GM12878 (cell line): ENCODE measurements around the gene PLAC9. TPM values are rescaled to one million over a fixed set of nuclear protein-coding genes. Genes with fewer than 3 reads are reported as not detected.

Experiments
- ATAC-seq: fragments of 200-7000 bp; cut with Tn5 transposase; 3 replicates; pipeline ENCODE4 v1.9.1; 2020; ENCODE audit warnings: mild to moderate bottlenecking, moderate library complexity
- BruUV-seq: library from RNA; stranded (reverse); fragments of 400-500 nt; replicated peaks from 2 replicates; lab custom pipeline; 2021; lab: Mats Ljungman, UMichigan
- CTCF ChIA-PET: fragments of 300-600 bp; sonication (Branson Sonifier 250); formaldehyde crosslinking; extraction: SDS; loops from one replicate; lab custom pipeline; 2021; ENCODE audit warnings: inconsistent platforms; lab: Yijun Ruan, JAX
- POLR2A ChIA-PET: fragments of 350-600 bp; formaldehyde crosslinking; extraction: SDS; loops from one replicate; lab custom pipeline; 2021; ENCODE audit warnings: inconsistent platforms; lab: Charles Lee
- RAD21 ChIA-PET: fragments of 300-600 bp; sonication (Branson Sonifier 250); formaldehyde crosslinking; loops from one replicate; lab custom pipeline; 2023; ENCODE audit warnings: antibody characterized with exemption; ENCODE audit not compliant: unreplicated experiment; lab: Charles Lee
- SMC1A ChIA-PET: fragments of 300-600 bp; sonication (Branson Sonifier 250); formaldehyde crosslinking; loops from one replicate; lab custom pipeline; 2023; ENCODE audit not compliant: unreplicated experiment, uncharacterized antibody; lab: Charles Lee
- DNase-seq: peaks from one replicate; pipeline ENCODE4 v3.0.0-alpha.2; 2011; ENCODE audit warnings: low read depth, low spot score
- FAIRE-seq: peaks from 3 replicates; lab custom pipeline; 2011; peaks lifted over from hg19 to GRCh38; lab: Jason Lieb, UNC
- H2AFZ ChIP-seq: 2 replicates; pipeline ENCODE4 v1.6.0; 2011; ENCODE audit warnings: low read depth, low read length, control low read depth; ENCODE audit not compliant: control insufficient read depth
- H3K27ac ChIP-seq: 2 replicates; pipeline ENCODE4 v1.5.1; 2011; ENCODE audit warnings: control low read depth; ENCODE audit not compliant: control insufficient read depth, insufficient read depth
- H3K27me3 ChIP-seq, 2 experiments: replicated peaks in 1 of 2; 2 replicates each; pipeline versions ENCODE4 v1.6.0 to v1.6.1; 2011; ENCODE audit warnings: low read length in 1 of 2; ENCODE audit not compliant: control insufficient read depth in 2 of 2, insufficient read depth in 2 of 2
- H3K36me3 ChIP-seq, 2 experiments: 2 replicates each; pipeline ENCODE4 v1.5.1; 2011; ENCODE audit warnings: low read length in 1 of 2; ENCODE audit not compliant: control insufficient read depth in 2 of 2, insufficient read depth in 2 of 2
- H3K4me1 ChIP-seq: 2 replicates; pipeline ENCODE4 v1.6.1; 2011; ENCODE audit warnings: mild to moderate bottlenecking, low read length, moderate library complexity, mixed read lengths; ENCODE audit not compliant: control insufficient read depth, insufficient read depth
- H3K4me2 ChIP-seq: 2 replicates; pipeline ENCODE4 v1.6.0; 2011; ENCODE audit warnings: control low read depth; ENCODE audit not compliant: control insufficient read depth, insufficient read depth
- H3K4me3 ChIP-seq: fragments of 200-600 bp; sonication (generic); 2 replicates; pipeline ENCODE4 v1.5.1; 2016
- H3K79me2 ChIP-seq: 2 replicates; pipeline ENCODE4 v1.6.0; 2011; ENCODE audit warnings: low read length; ENCODE audit not compliant: control insufficient read depth, insufficient read depth
- H3K9ac ChIP-seq: 2 replicates; pipeline ENCODE4 v1.8.0; 2011; ENCODE audit warnings: low read length, control low read depth, mixed read lengths; ENCODE audit not compliant: control insufficient read depth, insufficient read depth
- H3K9me3 ChIP-seq: replicated peaks from 3 replicates; pipeline ENCODE4 v1.5.1; 2011; ENCODE audit warnings: mild to moderate bottlenecking, low read length; ENCODE audit not compliant: control insufficient read depth, insufficient read depth
- H4K20me1 ChIP-seq: 2 replicates; pipeline ENCODE4 v1.6.0; 2011; ENCODE audit not compliant: control insufficient read depth, insufficient read depth
- CBX3 ChIP-seq: fragments of 200-600 bp; sonication (generic); IDR thresholded peaks from 2 replicates; pipeline ENCODE4 v1.6.1; 2016; ENCODE audit warnings: low read depth, borderline replicate concordance
- CBX5 ChIP-seq: sonication (generic); IDR thresholded peaks from 2 replicates; pipeline ENCODE4 v1.6.1; 2016; ENCODE audit warnings: low read depth, moderate library complexity, mild to moderate bottlenecking, inconsistent platforms
- GABPA ChIP-seq: IDR thresholded peaks from 2 replicates; pipeline ENCODE4 v1.6.1; 2014; ENCODE audit warnings: antibody characterized with exemption, low read depth, mild to moderate bottlenecking, inconsistent platforms
- HDGF ChIP-seq: fragments of 450-650 bp; IDR thresholded peaks from 2 replicates; pipeline ENCODE4 v1.6.1; 2016; ENCODE audit warnings: antibody characterized with exemption
- IKZF1 ChIP-seq: fragments of 450-650 bp; conservative IDR thresholded peaks from 2 replicates; pipeline ENCODE4 v1.6.1; 2017; ENCODE audit warnings: antibody characterized with exemption, mild to moderate bottlenecking
- MEF2B ChIP-seq: fragments of 450-650 bp; IDR thresholded peaks from 2 replicates; pipeline ENCODE4 v1.6.1; 2018; ENCODE audit warnings: mild to moderate bottlenecking, moderate library complexity; ENCODE audit not compliant: partially characterized antibody, poor library complexity, severe bottlenecking
- MLLT1 ChIP-seq: fragments of 450-650 bp; IDR thresholded peaks from 2 replicates; pipeline ENCODE4 v1.6.1; 2016; ENCODE audit warnings: mild to moderate bottlenecking
- MYC ChIP-seq: IDR thresholded peaks from 2 replicates; pipeline ENCODE4 v1.6.1; 2011; ENCODE audit warnings: mild to moderate bottlenecking, low read length, moderate library complexity, inconsistent platforms; ENCODE audit not compliant: insufficient read depth, insufficient replicate concordance, insufficient read length, severe bottlenecking
- NFXL1 ChIP-seq: fragments of 450-650 bp; IDR thresholded peaks from 2 replicates; pipeline ENCODE4 v1.6.1; 2017; ENCODE audit warnings: antibody characterized with exemption, mild to moderate bottlenecking, borderline replicate concordance
- SREBF1 ChIP-seq: IDR thresholded peaks from 2 replicates; pipeline ENCODE4 v1.6.1; 2012; ENCODE audit warnings: mild to moderate bottlenecking, low read length
- STAT1 ChIP-seq: fragments of 450-650 bp; conservative IDR thresholded peaks from 2 replicates; pipeline ENCODE4 v1.6.1; 2014; ENCODE audit warnings: antibody characterized with exemption, mild to moderate bottlenecking
- STAT3 ChIP-seq: IDR thresholded peaks from 2 replicates; pipeline ENCODE4 v1.6.1; 2011; ENCODE audit warnings: low read depth, low read length, improper control_type of control experiment
- USF2 ChIP-seq: IDR thresholded peaks from 2 replicates; pipeline ENCODE4 v1.6.1; 2011; ENCODE audit warnings: low read depth, low read length, improper control_type of control experiment, borderline replicate concordance
- ZNF274 ChIP-seq: IDR thresholded peaks from one replicate; pipeline ENCODE4 v1.8.0; 2011; ENCODE audit not compliant: insufficient read length, insufficient read depth
- WGBS: methylation state at CpG from one replicate; pipeline ENCODE4 v1.1.6; 2016; ENCODE audit warnings: low lambda C conversion rate; ENCODE audit not compliant: insufficient replicate concordance, insufficient coverage; ENCODE audit errors: missing lambda C conversion rate; 5-methylcytosine and 5-hydroxymethylcytosine counted together
- in situ Hi-C: fragments of 300-500 bp; cut with MboI; formaldehyde crosslinking; loops from 9 replicates; pipeline ENCODE4 v1.14.3; 2018; ENCODE audit warnings: mixed read lengths
- intact Hi-C: fragments of 100-400 bp; cut with micrococcal nuclease; formaldehyde crosslinking; loops from one replicate; pipeline ENCODE4 v1.14.2; 2022; ENCODE audit not compliant: unreplicated experiment
- polyA plus RNA-seq, 11 experiments: library from polyadenylated mRNA; depleted of rRNA in 4 of 11; unstranded in 6 of 11; stranded (reverse) in 5 of 11; fragments of >200 nt; fragmentation: Nextera tagmentation in 4 of 11; fragmentation: Illumina TruSeq in 1 of 11; extraction: Ambion mirVana in 4 of 11; extraction: Trizol in 1 of 11; gene quantifications; 1 replicate in 1 of 11; 2 replicates in 10 of 11; pipeline versions ENCODE4 v1.2.1 to v1.2.3, GENCODE V29; 2011 to 2016; ENCODE audit warnings: inconsistent platforms in 2 of 11, missing spikeins in 2 of 11, low read depth in 1 of 11
- total RNA-seq, 4 experiments: library from RNA; depleted of rRNA in 3 of 4; stranded (reverse); fragments of >200 nt in 3 of 4; fragmentation: Illumina TruSeq in 1 of 4; extraction: Trizol in 1 of 4; gene quantifications; 2 replicates each; pipeline versions ENCODE4 v1.2.1 to v1.2.3, GENCODE V29; 2013 to 2021

The PLAC9 gene
- total and polyA plus RNA-seq, 10 of the 15 experiments (the other 5 are each of a cell fraction or from before 2014, with no cell fraction given), result not detected

- TF ChIP-seq IKZF1, result no peak
- no peak for TF ChIP-seq MLLT1
- TF ChIP-seq NFXL1, result no peak
- no peak for TF ChIP-seq MEF2B
- no peak for TF ChIP-seq STAT3
- no peak for TF ChIP-seq CBX3
- no peak for TF ChIP-seq GABPA
- TF ChIP-seq HDGF, result no peak
- no peak for TF ChIP-seq MYC
- TF ChIP-seq ZNF274, result no peak
- no peak for TF ChIP-seq SREBF1
- TF ChIP-seq USF2, result no peak
- TF ChIP-seq CBX5, result no peak
- no peak for TF ChIP-seq STAT1
- CTCF ChIA-PET, result interaction anchor here (0.7 kb wide), 1 partner anchor 1031 kb away, joined by 3 read pairs; no protein-coding TSS in a partner anchor
These were observed 31.5 kb upstream of the PLAC9 start for GRCh38 chr10:80100861-80101695.

More at GRCh38 chr10:80100861-80101695, 31.5 kb upstream of the PLAC9 start:
- no peak overlapping the region for H3K9ac ChIP-seq
- no peak for DNase-seq
- no peaks in the 10 kb centered on the region for H3K9me3 ChIP-seq
- H2AFZ ChIP-seq, result no peak overlapping the region
- 50% methylated on average over 15 of the region's 15 CpGs for WGBS
- ChIA-PET SMC1A (interaction anchor here (0.8 kb wide), 1 partner anchor 40 kb away, joined by 3 read pairs; no protein-coding TSS in a partner anchor), POLR2A (interaction anchor here (0.6 kb wide), 1 partner anchor 84 kb away, joined by 4 read pairs; no protein-coding TSS in a partner anchor), RAD21 (no interaction called here)
- no peaks in the 10 kb centered on the region for H4K20me1 ChIP-seq
- ATAC-seq, result no peak
- BruUV-seq, result no TSS peak
- no peak overlapping the region for H3K27ac ChIP-seq
- no peak overlapping the region for H3K4me2 ChIP-seq
- in situ Hi-C loops, result no loop called here
- no peak overlapping the region for H3K4me3 ChIP-seq
- no peaks in the 10 kb centered on the region for H3K36me3 ChIP-seq
- H3K79me2 ChIP-seq, result no peaks in the 10 kb centered on the region
- intact Hi-C loops, result no loop called here
- no peak for FAIRE-seq
- no peaks in the 10 kb centered on the region for H3K4me1 ChIP-seq
- H3K27me3 ChIP-seq, result no peaks in the 10 kb centered on the region
